ENCODE results near the gene RPP38.

Gene RPP38

GRCh38 chr10:15136129-15137035 is 39.2 kb downstream of the RPP38 start:
- H3K27ac ChIP-seq = no peak overlapping the region
- H3K9me3 ChIP-seq = no peaks in the 10 kb centered on the region
- H3K27me3 ChIP-seq = no peaks in the 10 kb centered on the region
- TF ChIP-seq CTCF (IDR thresholded peaks at IDR 0.05) = no peak
- H3K4me3 ChIP-seq = no peak overlapping the region
- intact Hi-C loops (cut with DNase I; ENCODE audit: low total_unique reads) = loop anchor here (5.0 kb wide), 1 partner anchor 1821 kb away; no protein-coding TSS in a partner anchor
- H3K36me3 ChIP-seq = peaks cover 30 to 72% (median 68%) of the 10 kb centered on the region in 3 donors
- no peak for DNase-seq
- H3K4me1 ChIP-seq = peaks cover 0 to under 1% (median 0%) of the 10 kb centered on the region in 4 donors

GRCh38 chr10:15137036-15137359 is 39.8 kb downstream of the RPP38 start:
- Histone ChIP-seq H3K4me1 (peaks cover 0 to 7% (median under 1%) of the 10 kb centered on the region in 4 donors), H3K36me3 (peaks cover 28 to 68% (median 62%) of the 10 kb centered on the region in 3 donors), H3K9me3 (no peaks in the 10 kb centered on the region), H3K27ac (no peak overlapping the region), H3K4me3 (no peak overlapping the region), H3K27me3 (no peaks in the 10 kb centered on the region)
- DNase-seq = no peak
- intact Hi-C loops (cut with DNase I; ENCODE audit: low total_unique reads) = loop anchor here (5.0 kb wide), 1 partner anchor 1820 kb away; no protein-coding TSS in a partner anchor
- no peak for TF ChIP-seq CTCF (IDR thresholded peaks at IDR 0.05)

DNA sequence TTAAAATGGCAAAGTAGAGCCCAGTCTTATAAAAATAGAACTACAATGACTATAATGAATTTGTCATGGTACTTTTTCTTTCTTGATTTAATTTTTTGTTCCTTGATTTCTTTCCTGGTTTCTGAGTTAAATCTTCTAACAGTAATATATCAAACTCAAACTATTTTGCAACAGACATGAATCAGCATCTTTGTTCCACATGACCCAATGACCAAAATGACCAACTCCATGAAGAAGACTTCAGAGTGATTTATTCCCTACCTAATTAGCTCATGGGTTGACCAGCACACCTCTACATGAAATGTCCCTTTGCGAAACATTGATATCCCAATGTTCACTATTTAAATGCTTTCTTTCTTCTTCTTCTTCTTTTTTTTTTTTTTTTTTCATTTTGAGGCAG is 40.5 kb downstream of the RPP38 start:
- no peak for DNase-seq
- peaks cover 0 to 13% (median 6%) of the 10 kb centered on the region in 4 donors for H3K4me1 ChIP-seq
- no peak overlapping the region for H3K4me3 ChIP-seq
- intact Hi-C loops (cut with DNase I; ENCODE audit: low total_unique reads) = loop anchor here (5.0 kb wide), 1 partner anchor 1820 kb away; no protein-coding TSS in a partner anchor
- H3K9me3 ChIP-seq = no peaks in the 10 kb centered on the region
- no peaks in the 10 kb centered on the region for H3K27me3 ChIP-seq
- TF ChIP-seq CTCF (IDR thresholded peaks at IDR 0.05) = no peak
- H3K36me3 ChIP-seq = peaks cover 21 to 61% (median 56%) of the 10 kb centered on the region in 3 donors
- no peak overlapping the region for H3K27ac ChIP-seq

DNA sequence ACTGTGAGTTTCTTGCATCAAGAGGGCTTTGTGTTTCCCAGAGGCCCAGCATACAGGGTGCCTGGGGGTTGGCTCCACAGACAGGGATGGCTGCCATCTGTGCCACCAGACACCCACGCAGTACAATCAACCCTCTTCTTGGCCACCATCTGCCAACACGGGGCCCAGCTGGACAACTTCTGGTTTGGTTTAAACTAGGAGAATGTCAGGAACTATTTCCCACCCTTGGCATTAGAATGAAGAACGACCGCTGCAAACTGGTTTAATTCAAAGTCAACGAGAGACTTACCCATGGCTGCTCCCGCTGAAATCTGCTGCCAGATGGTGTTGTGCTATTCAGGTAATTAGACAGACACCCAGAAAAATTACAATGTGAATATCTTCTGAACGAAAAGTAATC is 43.5 kb downstream of the RPP38 start:
- H3K4me3 ChIP-seq = no peak overlapping the region
- no peak for DNase-seq
- H3K9me3 ChIP-seq = no peaks in the 10 kb centered on the region
- intact Hi-C loops (cut with DNase I; ENCODE audit: low total_unique reads) = no loop called here
- peaks cover 0 to 18% (median 6%) of the 10 kb centered on the region in 4 donors for H3K4me1 ChIP-seq
- no peaks in the 10 kb centered on the region for H3K27me3 ChIP-seq
- H3K27ac ChIP-seq = no peak overlapping the region
- H3K36me3 ChIP-seq = peaks cover 0 to 31% (median 29%) of the 10 kb centered on the region in 3 donors
- TF ChIP-seq CTCF (IDR thresholded peaks at IDR 0.05) = no peak

GRCh38 chr10:15141136-15142054 is 44.2 kb downstream of the RPP38 start:
- Histone ChIP-seq H3K36me3 (peaks cover 0 to 29% (median 26%) of the 10 kb centered on the region in 3 donors), H3K27ac (no peak overlapping the region), H3K4me1 (peaks cover 0 to 18% (median 6%) of the 10 kb centered on the region in 4 donors), H3K27me3 (no peaks in the 10 kb centered on the region), H3K4me3 (no peak overlapping the region), H3K9me3 (no peaks in the 10 kb centered on the region)
- TF ChIP-seq CTCF (IDR thresholded peaks at IDR 0.05) = no peak
- intact Hi-C loops (cut with DNase I; ENCODE audit: low total_unique reads) = no loop called here
- no peak for DNase-seq

Data from tibial artery (tissue), 4 donors.